SK-N-MC (cell line): ENCODE results near the gene MTHFSD.

Source experiments
- DNase-seq: peaks from one replicate; pipeline ENCODE4 v3.0.0-alpha.2; 2011; ENCODE audit warnings: low read depth, low spot score
- H3K27ac ChIP-seq: fragments of 200-600 bp; sonication (generic); 2 replicates; pipeline ENCODE4 v1.5.1; 2016; ENCODE audit warnings: mixed run types
- H3K36me3 ChIP-seq: fragments of 200-600 bp; sonication (generic); 2 replicates; pipeline ENCODE4 v1.6.1; 2017; ENCODE audit warnings: antibody characterized with exemption, low read length, mixed read lengths; ENCODE audit not compliant: insufficient read depth
- H3K4me3 ChIP-seq: fragments of 200-600 bp; sonication (generic); 2 replicates; pipeline ENCODE4 v1.5.1; 2016
- H3K9ac ChIP-seq: fragments of 200-600 bp; sonication (generic); 2 replicates; pipeline ENCODE4 v1.8.0; 2017; ENCODE audit warnings: mixed run types, mixed read lengths; ENCODE audit not compliant: insufficient read length
- H3K9me3 ChIP-seq: fragments of 200-600 bp; sonication (generic); 2 replicates; pipeline ENCODE4 v1.6.1; 2017; ENCODE audit warnings: low read depth, mild to moderate bottlenecking, antibody characterized with exemption, low read length, moderate library complexity, mixed read lengths
- EZH2 ChIP-seq: fragments of 200-600 bp; sonication (generic); IDR thresholded peaks from one replicate; pipeline ENCODE4 v1.6.1; 2017; ENCODE audit warnings: antibody characterized with exemption
- FOXP2 ChIP-seq: optimal IDR thresholded peaks from 2 replicates; pipeline ENCODE3; 2011; ENCODE audit warnings: mild to moderate bottlenecking, moderate library complexity; ENCODE audit not compliant: insufficient read depth; ENCODE audit errors: extremely low read length, control extremely low read depth
- POLR2AphosphoS5 ChIP-seq: IDR thresholded peaks from 2 replicates; pipeline ENCODE4 v1.6.1; 2012; ENCODE audit warnings: mild to moderate bottlenecking, low read depth, low read length, borderline replicate concordance

MTHFSD gene

DNA sequence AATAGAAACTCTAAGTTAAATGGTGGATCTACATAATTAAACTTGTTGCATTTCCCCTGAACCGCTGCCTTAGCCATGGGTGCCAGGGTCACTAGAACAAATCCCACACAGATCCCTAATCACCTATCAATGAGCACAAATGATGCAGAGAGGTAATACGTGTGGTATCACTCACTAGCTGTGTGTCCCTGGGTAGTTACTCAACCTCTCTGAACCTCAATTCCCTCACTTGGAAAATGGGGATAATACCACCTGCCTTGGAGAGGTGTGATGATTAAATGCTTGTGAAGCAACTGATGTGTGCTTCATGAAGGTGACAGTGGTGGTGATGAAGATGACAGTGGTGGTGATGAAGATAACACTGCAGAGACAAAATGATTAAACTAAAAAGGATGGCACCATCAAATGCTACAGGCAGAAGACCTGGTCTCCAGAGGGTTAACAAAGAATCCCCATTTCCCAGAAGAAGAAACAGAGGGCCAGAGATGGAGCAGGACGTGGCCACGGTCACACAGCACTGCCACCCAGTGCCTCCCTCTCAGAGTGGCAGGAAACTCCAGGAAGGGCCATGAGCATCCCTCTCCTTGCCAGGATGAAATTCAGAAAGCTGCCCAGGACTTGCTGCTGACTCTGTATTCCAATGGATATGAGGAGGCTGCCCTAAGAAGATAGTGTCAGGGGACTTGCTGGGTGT, 62.6 kb downstream of the MTHFSD start:
- Histone ChIP-seq H3K36me3 (no peaks in the 10 kb centered on the region), H3K4me3 (no peak overlapping the region), H3K9ac (no peak overlapping the region), H3K27ac (no peak overlapping the region), H3K9me3 (no peaks in the 10 kb centered on the region)
- TF ChIP-seq POLR2AphosphoS5 (no peak), EZH2 (no peak), FOXP2 (no peak)
- no peak for DNase-seq

DNA sequence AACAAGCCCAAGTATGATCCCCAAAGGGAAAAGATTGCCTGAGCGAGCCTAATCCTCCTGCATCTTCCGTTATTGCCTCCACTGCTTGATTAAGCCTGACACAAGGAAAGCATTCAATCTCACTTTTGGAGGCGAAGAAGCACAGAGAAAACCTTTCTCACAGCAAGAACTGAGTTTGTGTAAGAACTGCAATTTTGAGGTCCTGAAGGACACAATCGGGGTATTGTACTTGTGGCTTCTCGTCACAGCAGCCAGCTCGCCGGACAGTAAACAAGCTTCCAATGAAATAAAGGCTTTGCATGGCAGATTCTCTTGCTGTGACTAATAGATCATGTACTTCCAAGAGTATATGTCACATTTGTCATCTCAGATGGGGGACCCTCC, 63.4 kb downstream of the MTHFSD start:
- DNase-seq = no peak
- TF ChIP-seq POLR2AphosphoS5 (no peak), EZH2 (no peak), FOXP2 (no peak)
- H3K27ac ChIP-seq = no peak overlapping the region

GRCh38 chr16:86490859-86491639, 64.0 kb downstream of the MTHFSD start:
- no peak overlapping the region for H3K27ac ChIP-seq
- no peak for DNase-seq
- no peak for TF ChIP-seq EZH2
- TF ChIP-seq POLR2AphosphoS5 = no peak
- TF ChIP-seq FOXP2 = no peak
- no peaks in the 10 kb centered on the region for H3K9me3 ChIP-seq
- H3K4me3 ChIP-seq = no peak overlapping the region
- no peak overlapping the region for H3K9ac ChIP-seq
- no peaks in the 10 kb centered on the region for H3K36me3 ChIP-seq

More for the DNA sequence above, 63.4 kb downstream of the MTHFSD start:
- Histone ChIP-seq H3K9ac (no peak overlapping the region), H3K9me3 (no peaks in the 10 kb centered on the region), H3K4me3 (no peak overlapping the region), H3K36me3 (no peaks in the 10 kb centered on the region)

DNA sequence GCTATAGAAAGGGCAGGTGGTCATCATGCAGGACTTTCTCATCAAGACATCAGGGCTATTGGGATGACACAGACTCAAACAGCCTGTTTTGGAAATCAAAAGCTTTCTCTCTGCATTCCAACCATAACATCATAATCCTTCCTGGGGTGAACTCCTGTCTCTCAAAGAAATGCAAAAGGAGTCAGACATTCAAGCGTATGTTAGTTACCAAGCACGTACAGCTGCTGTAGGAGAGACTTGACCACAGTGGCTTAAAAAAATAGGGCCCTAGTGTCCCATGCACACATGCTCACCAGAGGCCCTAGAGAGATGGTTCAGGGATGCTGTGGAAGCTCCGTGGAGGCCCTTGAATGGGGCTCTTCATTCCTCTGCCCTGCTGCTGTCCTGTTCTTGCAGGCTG, 69.3 kb downstream of the MTHFSD start:
- no peak overlapping the region for H3K9ac ChIP-seq
- no peaks in the 10 kb centered on the region for H3K9me3 ChIP-seq
- H3K4me3 ChIP-seq = no peak overlapping the region
- H3K36me3 ChIP-seq = no peaks in the 10 kb centered on the region
- TF ChIP-seq EZH2 = no peak
- no peak for TF ChIP-seq FOXP2
- no peak for TF ChIP-seq POLR2AphosphoS5
- DNase-seq = no peak
- H3K27ac ChIP-seq = no peak overlapping the region

GRCh38 chr16:86484240-86484639, 70.8 kb downstream of the MTHFSD start:
- DNase-seq = no peak
- Histone ChIP-seq H3K9me3 (no peaks in the 10 kb centered on the region), H3K9ac (no peak overlapping the region), H3K4me3 (no peak overlapping the region), H3K36me3 (no peaks in the 10 kb centered on the region), H3K27ac (no peak overlapping the region)
- no peak for TF ChIP-seq FOXP2
- TF ChIP-seq EZH2 = no peak
- no peak for TF ChIP-seq POLR2AphosphoS5

GRCh38 chr16:86481607-86482006, 73.4 kb downstream of the MTHFSD start:
- Histone ChIP-seq H3K36me3 (no peaks in the 10 kb centered on the region), H3K9me3 (no peaks in the 10 kb centered on the region), H3K9ac (no peak overlapping the region), H3K4me3 (no peak overlapping the region), H3K27ac (no peak overlapping the region)
- TF ChIP-seq POLR2AphosphoS5 (no peak), EZH2 (no peak), FOXP2 (no peak)
- no peak for DNase-seq

DNA sequence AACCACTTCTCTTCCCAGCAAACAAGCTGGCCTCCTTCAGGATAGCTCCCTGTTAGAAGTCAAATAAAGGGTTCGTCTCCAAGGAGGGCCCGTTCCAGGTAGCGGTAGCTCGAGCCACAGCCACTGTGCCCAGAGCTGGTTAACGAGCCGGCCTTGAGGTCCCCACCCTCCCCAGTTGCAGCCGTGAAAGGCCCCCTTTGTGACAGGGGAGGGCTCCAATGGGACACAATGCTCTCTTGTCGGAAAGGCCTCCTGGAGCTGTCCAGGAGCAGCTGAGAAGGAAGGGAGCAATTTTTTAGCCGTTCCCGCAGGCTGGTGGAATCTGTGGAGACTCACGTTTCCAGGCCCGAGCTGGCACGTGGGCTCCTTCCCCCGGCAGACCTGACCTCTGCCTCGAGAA, 74.6 kb downstream of the MTHFSD start:
- H3K36me3 ChIP-seq = no peaks in the 10 kb centered on the region
- no peak for DNase-seq
- no peak overlapping the region for H3K9ac ChIP-seq
- H3K4me3 ChIP-seq = no peak overlapping the region
- H3K9me3 ChIP-seq = no peaks in the 10 kb centered on the region
- no peak overlapping the region for H3K27ac ChIP-seq
- TF ChIP-seq POLR2AphosphoS5 (no peak), FOXP2 (no peak), EZH2 (no peak)
